ENCODE data around the gene KLHDC7B. TPM values are rescaled to one million over a fixed set of nuclear protein-coding genes. Genes with fewer than 3 reads are reported as not detected.

Gene KLHDC7B
- polyA plus RNA-seq, 4 donors, result 0.10 to 0.28 TPM; not detected in 2

GRCh38 chr22:50581031-50581949 is 35.6 kb downstream of the KLHDC7B start:
- Histone ChIP-seq H3K27me3 (ENCODE audit: control insufficient read depth in 3 of 3, insufficient read depth in 3 of 3, low read length in 3 of 3) (no peaks in the 10 kb centered on the region), H3K36me3 (ENCODE audit: control insufficient read depth in 3 of 3, insufficient read depth in 2 of 3, low read depth in 1 of 3, low read length in 3 of 3) (peaks cover 0 to 37% (median 0%) of the 10 kb centered on the region in 3 donors), H3K27ac (ENCODE audit: low read depth in 1 of 3, low read length in 2 of 3) (peak overlapping the region in 1 of 3 donors; percentile 98), H3K4me1 (ENCODE audit: control insufficient read depth in 3 of 3, insufficient read depth in 2 of 3, low read depth in 1 of 3, low read length in 2 of 3) (peaks cover 7 to 25% (median 7%) of the 10 kb centered on the region in 3 donors), H3K9me3 (ENCODE audit: control insufficient read depth in 2 of 2, insufficient read depth in 1 of 2, low read depth in 1 of 2, low read length in 1 of 2) (no peaks in the 10 kb centered on the region), H3K4me3 (ENCODE audit: low read depth in 1 of 3, low read length in 3 of 3) (peak overlapping the region; percentile 71 to 96 (median 81))
- no peak for DNase-seq
- 89 to 91% (median 91%) methylated on average over 22 of the region's 22 CpGs for WGBS, 3 donors
- no peak for FAIRE-seq

GRCh38 chr22:50581950-50582492 is 36.3 kb downstream of the KLHDC7B start:
- Histone ChIP-seq H3K27me3 (ENCODE audit: control insufficient read depth in 3 of 3, insufficient read depth in 3 of 3, low read length in 3 of 3) (peaks cover 0 to 3% (median 0%) of the 10 kb centered on the region in 3 donors), H3K4me3 (ENCODE audit: low read depth in 1 of 3, low read length in 3 of 3) (peak overlapping the region; percentile 71 to 96 (median 81)), H3K4me1 (ENCODE audit: control insufficient read depth in 3 of 3, insufficient read depth in 2 of 3, low read depth in 1 of 3, low read length in 2 of 3) (peaks cover 7 to 25% (median 7%) of the 10 kb centered on the region in 3 donors), H3K27ac (ENCODE audit: low read depth in 1 of 3, low read length in 2 of 3) (peak overlapping the region; percentile 97 to 99 (median 98)), H3K36me3 (ENCODE audit: control insufficient read depth in 3 of 3, insufficient read depth in 2 of 3, low read depth in 1 of 3, low read length in 3 of 3) (peaks cover 0 to 33% (median 0%) of the 10 kb centered on the region in 3 donors), H3K9me3 (ENCODE audit: control insufficient read depth in 2 of 2, insufficient read depth in 1 of 2, low read depth in 1 of 2, low read length in 1 of 2) (no peaks in the 10 kb centered on the region)
- WGBS, 3 donors, result 6 to 8% (median 6%) methylated on average over 23 to 39 of the region's 39 CpGs
- peak in 1 of 2 donors; percentile 25 for DNase-seq
- no peak for FAIRE-seq

GRCh38 chr22:50582493-50583293 is 37.0 kb downstream of the KLHDC7B start, which contains the start of gene CHKB:
Gene CHKB (minus strand): TSS chr22:50582849. CDS start chr22:50582781, 68 bp downstream.
- H3K36me3 ChIP-seq (ENCODE audit: control insufficient read depth in 3 of 3, insufficient read depth in 2 of 3, low read depth in 1 of 3, low read length in 3 of 3), result peaks cover 0 to 31% (median 0%) of the 10 kb centered on the region in 3 donors
- peaks cover 7 to 25% (median 7%) of the 10 kb centered on the region in 3 donors for H3K4me1 ChIP-seq (ENCODE audit: control insufficient read depth in 3 of 3, insufficient read depth in 2 of 3, low read depth in 1 of 3, low read length in 2 of 3)
- H3K9me3 ChIP-seq (ENCODE audit: control insufficient read depth in 2 of 2, insufficient read depth in 1 of 2, low read depth in 1 of 2, low read length in 1 of 2), result no peaks in the 10 kb centered on the region
- H3K27me3 ChIP-seq (ENCODE audit: control insufficient read depth in 3 of 3, insufficient read depth in 3 of 3, low read length in 3 of 3), result peaks cover 0 to 3% (median 0%) of the 10 kb centered on the region in 3 donors
- DNase-seq (peak; percentile 99), FAIRE-seq (peak; percentile 5)
- H3K4me3 ChIP-seq (ENCODE audit: low read depth in 1 of 3, low read length in 3 of 3), result peak within 1 kb of the TSS; percentile 81 to 96 (median 82)
- peak within 1 kb of the TSS; percentile 97 to 99 (median 98) for H3K27ac ChIP-seq (ENCODE audit: low read depth in 1 of 3, low read length in 2 of 3)
- WGBS, 3 donors, result 0% methylated on average over 36 to 96 of the region's 96 CpGs

GRCh38 chr22:50583294-50583861 is 37.7 kb downstream of the KLHDC7B start:
- WGBS, 3 donors, result 5 to 11% (median 9%) methylated on average over 31 to 37 of the region's 37 CpGs
- H3K4me3 ChIP-seq (ENCODE audit: low read depth in 1 of 3, low read length in 3 of 3), result peak overlapping the region; percentile 54 to 82 (median 65)
- DNase-seq (no peak), FAIRE-seq (no peak)
- no peaks in the 10 kb centered on the region for H3K9me3 ChIP-seq (ENCODE audit: control insufficient read depth in 2 of 2, insufficient read depth in 1 of 2, low read depth in 1 of 2, low read length in 1 of 2)
- H3K4me1 ChIP-seq (ENCODE audit: control insufficient read depth in 3 of 3, insufficient read depth in 2 of 3, low read depth in 1 of 3, low read length in 2 of 3), result peaks cover 5 to 24% (median 7%) of the 10 kb centered on the region in 3 donors
- peaks cover 0 to 31% (median 0%) of the 10 kb centered on the region in 3 donors for H3K36me3 ChIP-seq (ENCODE audit: control insufficient read depth in 3 of 3, insufficient read depth in 2 of 3, low read depth in 1 of 3, low read length in 3 of 3)
- H3K27me3 ChIP-seq (ENCODE audit: control insufficient read depth in 3 of 3, insufficient read depth in 3 of 3, low read length in 3 of 3), result peaks cover 0 to 3% (median 0%) of the 10 kb centered on the region in 3 donors
- peak overlapping the region in 2 of 3 donors; percentile 37 to 74 for H3K27ac ChIP-seq (ENCODE audit: low read depth in 1 of 3, low read length in 2 of 3)

- no peak for DNase-seq
- H3K27me3 ChIP-seq (ENCODE audit: control insufficient read depth in 3 of 3, insufficient read depth in 3 of 3, low read length in 3 of 3), result peaks cover 0 to 3% (median 0%) of the 10 kb centered on the region in 3 donors
- no peak overlapping the region for H3K27ac ChIP-seq (ENCODE audit: low read depth in 1 of 3, low read length in 2 of 3)
- peaks cover 4 to 14% (median 7%) of the 10 kb centered on the region in 3 donors for H3K4me1 ChIP-seq (ENCODE audit: control insufficient read depth in 3 of 3, insufficient read depth in 2 of 3, low read depth in 1 of 3, low read length in 2 of 3)
- no peaks in the 10 kb centered on the region for H3K9me3 ChIP-seq (ENCODE audit: control insufficient read depth in 2 of 2, insufficient read depth in 1 of 2, low read depth in 1 of 2, low read length in 1 of 2)
- H3K36me3 ChIP-seq (ENCODE audit: control insufficient read depth in 3 of 3, insufficient read depth in 2 of 3, low read depth in 1 of 3, low read length in 3 of 3), result peaks cover 0 to 23% (median 0%) of the 10 kb centered on the region in 3 donors
- H3K4me3 ChIP-seq (ENCODE audit: low read depth in 1 of 3, low read length in 3 of 3), result no peak overlapping the region
- 93 to 95% (median 93%) methylated on average over 23 of the region's 23 CpGs for WGBS, 3 donors
- FAIRE-seq, result no peak
These were observed 38.7 kb downstream of the KLHDC7B start for GRCh38 chr22:50584106-50585096.

- Histone ChIP-seq H3K4me1 (ENCODE audit: control insufficient read depth in 3 of 3, insufficient read depth in 2 of 3, low read depth in 1 of 3, low read length in 2 of 3) (peaks cover 4 to 9% (median 7%) of the 10 kb centered on the region in 3 donors), H3K36me3 (ENCODE audit: control insufficient read depth in 3 of 3, insufficient read depth in 2 of 3, low read depth in 1 of 3, low read length in 3 of 3) (peaks cover 0 to 14% (median 0%) of the 10 kb centered on the region in 3 donors), H3K9me3 (ENCODE audit: control insufficient read depth in 2 of 2, insufficient read depth in 1 of 2, low read depth in 1 of 2, low read length in 1 of 2) (no peaks in the 10 kb centered on the region), H3K27me3 (ENCODE audit: control insufficient read depth in 3 of 3, insufficient read depth in 3 of 3, low read length in 3 of 3) (peaks cover 0 to 3% (median 0%) of the 10 kb centered on the region in 3 donors), H3K4me3 (ENCODE audit: low read depth in 1 of 3, low read length in 3 of 3) (no peak overlapping the region), H3K27ac (ENCODE audit: low read depth in 1 of 3, low read length in 2 of 3) (no peak overlapping the region)
- DNase-seq (no peak), FAIRE-seq (no peak)
- 91 to 95% (median 93%) methylated on average over 3 of the region's 3 CpGs for WGBS, 3 donors
These were observed 39.5 kb downstream of the KLHDC7B start for GRCh38 chr22:50585238-50585637.

DNA sequence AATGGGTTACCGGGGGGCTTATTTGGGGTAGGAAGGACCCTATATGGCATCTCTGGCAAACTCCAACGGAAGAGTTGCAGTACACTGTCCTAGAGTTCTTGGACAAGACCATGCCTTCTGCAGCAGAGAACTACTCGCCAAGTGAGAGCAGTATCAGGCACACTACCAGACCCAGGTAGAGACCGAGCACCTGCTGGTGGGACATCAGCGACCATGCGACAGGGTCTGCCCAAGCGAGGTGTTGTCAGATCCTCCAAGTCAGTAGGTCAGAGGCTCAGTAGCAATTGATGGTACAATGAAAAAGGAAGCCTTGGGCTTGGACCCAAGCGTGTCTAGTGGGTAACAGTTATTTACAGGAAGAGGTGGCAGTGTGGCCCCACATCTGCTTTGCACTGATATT is 40.1 kb downstream of the KLHDC7B start:
- Histone ChIP-seq H3K36me3 (ENCODE audit: control insufficient read depth in 3 of 3, insufficient read depth in 2 of 3, low read depth in 1 of 3, low read length in 3 of 3) (peaks cover 0 to 11% (median 0%) of the 10 kb centered on the region in 3 donors), H3K27me3 (ENCODE audit: control insufficient read depth in 3 of 3, insufficient read depth in 3 of 3, low read length in 3 of 3) (peaks cover 0 to 3% (median 0%) of the 10 kb centered on the region in 3 donors), H3K4me1 (ENCODE audit: control insufficient read depth in 3 of 3, insufficient read depth in 2 of 3, low read depth in 1 of 3, low read length in 2 of 3) (peaks cover 4 to 9% (median 7%) of the 10 kb centered on the region in 3 donors), H3K27ac (ENCODE audit: low read depth in 1 of 3, low read length in 2 of 3) (no peak overlapping the region), H3K4me3 (ENCODE audit: low read depth in 1 of 3, low read length in 3 of 3) (no peak overlapping the region), H3K9me3 (ENCODE audit: control insufficient read depth in 2 of 2, insufficient read depth in 1 of 2, low read depth in 1 of 2, low read length in 1 of 2) (no peaks in the 10 kb centered on the region)
- DNase-seq, result no peak
- no peak for FAIRE-seq
- WGBS, 3 donors, result 92 to 97% (median 94%) methylated on average over 8 of the region's 8 CpGs
